ENCODE data around the gene ANKK1. TPM values are rescaled to one million over a fixed set of nuclear protein-coding genes. Genes with fewer than 3 reads are reported as not detected.

ANKK1 gene
- total RNA-seq, 1 experiment from 2014 or later = 0.22 TPM

GRCh38 chr11:113356203-113356602 lies 31.4 kb upstream of the ANKK1 start:
- no TSS peak for BruUV-seq (replicated peaks)
- RAD21 ChIA-PET (ENCODE audit: low non-redundant PET in 1 of 2, low total read pairs in 2 of 2, uncharacterized antibody in 2 of 2, unreplicated experiment in 2 of 2) = no interaction called here
- intact Hi-C loops (cut with micrococcal nuclease) = no loop called here
- Histone ChIP-seq H3K9ac (ENCODE audit: low read length) (no peak overlapping the region), H2AFZ (ENCODE audit: low read depth, low read length, poor library complexity, severe bottlenecking) (no peak overlapping the region), H3K4me1 (ENCODE audit: control insufficient read depth in 1 of 2, insufficient read depth in 2 of 2, low read length in 2 of 2) (no peaks in the 10 kb centered on the region), H3K9me3 (ENCODE audit: control insufficient read depth in 1 of 2, insufficient read depth in 1 of 2, low read depth in 1 of 2, low read length in 2 of 2) (no peaks in the 10 kb centered on the region), H3K27ac (ENCODE audit: low read depth, low read length) (no peak overlapping the region), H3K4me2 (ENCODE audit: low read length) (no peak overlapping the region), H3K9me2 (ENCODE audit: insufficient read depth) (no peaks in the 10 kb centered on the region), H3K79me2 (ENCODE audit: insufficient read depth, low read length) (no peaks in the 10 kb centered on the region), H3K27me3 (ENCODE audit: insufficient read depth, low read length) (no peaks in the 10 kb centered on the region), H4K20me1 (ENCODE audit: insufficient read depth) (no peaks in the 10 kb centered on the region), H3K36me3 (ENCODE audit: control insufficient read depth in 1 of 2, insufficient read depth in 2 of 2, low read length in 2 of 2) (no peaks in the 10 kb centered on the region), H3K4me3 (replicated peaks in 1 of 2; ENCODE audit: low read depth in 1 of 2, low read length in 2 of 2) (no peak overlapping the region)
- CTCF ChIA-PET = interaction anchor here (1.1 kb wide), 1 partner anchor 9 kb away, joined by 3 read pairs; no protein-coding TSS in a partner anchor
- POLR2A ChIA-PET = no interaction called here
- DNase-seq (ENCODE audit: low read depth, low spot score) (no peak), ATAC-seq (no peak)
- TF ChIP-seq CBX3 (IDR thresholded peaks at IDR 0.05; ENCODE audit: low read depth) (no peak), YY1 (IDR thresholded peaks at IDR 0.05; ENCODE audit: extremely low read depth, insufficient replicate concordance, low read depth, low read length) (no peak), ZNF274 (IDR thresholded peaks at IDR 0.05; ENCODE audit: low read depth, low read length) (no peak), JUND (IDR thresholded peaks at IDR 0.05) (no peak), SIN3A (IDR thresholded peaks at IDR 0.05; ENCODE audit: low read depth) (no peak), POLR2A (IDR thresholded peaks at IDR 0.05; ENCODE audit: borderline replicate concordance, extremely low read depth, insufficient read depth, insufficient read length) (no peak), CEBPB (IDR thresholded peaks at IDR 0.05; ENCODE audit: low read depth) (no peak), CTCF (IDR thresholded peaks at IDR 0.05 in 2 of 3, conservative IDR thresholded peaks at IDR 0.05 in 1 of 3; ENCODE audit: borderline replicate concordance in 1 of 3, insufficient read depth in 1 of 3, low read depth in 2 of 3, low read length in 2 of 3) (no peak), POLR2AphosphoS5 (IDR thresholded peaks at IDR 0.05; ENCODE audit: low read depth, low read length) (no peak), ZBTB33 (IDR thresholded peaks at IDR 0.05; ENCODE audit: extremely low read depth, insufficient replicate concordance, low read length) (no peak), EZH2phosphoT487 (IDR thresholded peaks at IDR 0.05; ENCODE audit: borderline replicate concordance) (no peak), ATF3 (IDR thresholded peaks at IDR 0.05) (no peak), REST (IDR thresholded peaks at IDR 0.05; ENCODE audit: low read depth) (no peak), RAD21 (IDR thresholded peaks at IDR 0.05; ENCODE audit: low read depth) (no peak), TCF7L2 (IDR thresholded peaks at IDR 0.05; ENCODE audit: borderline replicate concordance, extremely low read depth, insufficient read depth, insufficient read length) (no peak), SRF (IDR thresholded peaks at IDR 0.05; ENCODE audit: low read depth) (no peak), ELF1 (IDR thresholded peaks at IDR 0.05; ENCODE audit: borderline replicate concordance, low read depth) (no peak), MAX (IDR thresholded peaks at IDR 0.05) (no peak), EGR1 (IDR thresholded peaks at IDR 0.05; ENCODE audit: low read depth) (no peak), SP1 (IDR thresholded peaks at IDR 0.05; ENCODE audit: low read depth) (no peak)

All from HCT116 (cell line).